Activated CD4-positive, alpha-beta T cell treated with anti-CD3 and anti-CD28 coated beads, Interleukin-2, amount 10 ng/mL, durations not matched to agents 7 days and 5 days (primary cell): ENCODE measurements around the gene PPIF. TPM values are rescaled to one million over a fixed set of nuclear protein-coding genes. Genes with fewer than 3 reads are reported as not detected.

Experiments
- CTCF ChIA-PET: fragments of 350-600 bp; sonication (Branson Sonifier 250); formaldehyde crosslinking; loops from one replicate; lab custom pipeline; 2021; ENCODE audit warnings: antibody characterized with exemption; lab: Charles Lee
- POLR2A ChIA-PET: fragments of 350-600 bp; sonication (Branson Sonifier 250); formaldehyde crosslinking; loops from one replicate; lab custom pipeline; 2021; ENCODE audit warnings: antibody characterized with exemption; lab: Charles Lee
- DNase-seq: peaks from one replicate; pipeline ENCODE4 v3.0.0-alpha.2; 2020
- H3K27ac Mint-ChIP-seq: one replicate; pipeline ENCODE4 v1.8.0; 2021; ENCODE audit warnings: mild to moderate bottlenecking, moderate library complexity, mixed read lengths
- H3K27me3 Mint-ChIP-seq: one replicate; pipeline ENCODE4 v1.8.0; 2021; ENCODE audit warnings: mixed read lengths
- H3K36me3 Mint-ChIP-seq: one replicate; pipeline ENCODE4 v1.8.0; 2021; ENCODE audit warnings: low read depth, mixed read lengths
- H3K4me1 Mint-ChIP-seq: one replicate; pipeline ENCODE4 v1.8.0; 2021; ENCODE audit warnings: mixed read lengths
- H3K4me3 Mint-ChIP-seq: one replicate; pipeline ENCODE4 v1.8.0; 2021; ENCODE audit warnings: mild to moderate bottlenecking, moderate library complexity, mixed read lengths
- H3K9me3 Mint-ChIP-seq: one replicate; pipeline ENCODE4 v1.8.0; 2021; ENCODE audit warnings: mixed read lengths
- total RNA-seq, 2 experiments: library from RNA; stranded (reverse); gene quantifications; one replicate each; pipeline ENCODE4 v1.2.3, GENCODE V29; 2021

PPIF gene
- total RNA-seq, 2 experiments from 2014 or later: 53.7 to 56.7 TPM

GRCh38 chr10:79400146-79401004 is 53.1 kb downstream of the PPIF start:
- H3K27me3 Mint-ChIP-seq: no peaks in the 10 kb centered on the region
- H3K36me3 Mint-ChIP-seq: no peaks in the 10 kb centered on the region
- no peaks in the 10 kb centered on the region for H3K9me3 Mint-ChIP-seq
- peaks cover 6% of the 10 kb centered on the region for H3K4me1 Mint-ChIP-seq
- POLR2A ChIA-PET: no interaction called here
- H3K4me3 Mint-ChIP-seq: no peak overlapping the region
- CTCF ChIA-PET: interaction anchor here (0.9 to 1.2 kb wide), 2 partner anchors 9 to 61 kb away, joined by 3 read pairs; no protein-coding TSS in a partner anchor
- no peak overlapping the region for H3K27ac Mint-ChIP-seq
- DNase-seq: peak; percentile 40

- no peak for DNase-seq
- Mint-ChIP-seq H3K4me1 (peaks cover 6% of the 10 kb centered on the region), H3K27ac (no peak overlapping the region), H3K9me3 (no peaks in the 10 kb centered on the region), H3K4me3 (no peak overlapping the region), H3K36me3 (no peaks in the 10 kb centered on the region), H3K27me3 (no peaks in the 10 kb centered on the region)
- POLR2A ChIA-PET: no interaction called here
- CTCF ChIA-PET: interaction anchor here (0.9 to 1.2 kb wide), 2 partner anchors 10 to 60 kb away, joined by 3 read pairs; no protein-coding TSS in a partner anchor
These were observed 54.0 kb downstream of the PPIF start for GRCh38 chr10:79401015-79401921.

GRCh38 chr10:79402625-79402946 is 55.3 kb downstream of the PPIF start:
- CTCF ChIA-PET: no interaction called here
- peaks cover 6% of the 10 kb centered on the region for H3K4me1 Mint-ChIP-seq
- POLR2A ChIA-PET: no interaction called here
- H3K27ac Mint-ChIP-seq: no peak overlapping the region
- no peaks in the 10 kb centered on the region for H3K9me3 Mint-ChIP-seq
- no peak for DNase-seq
- no peaks in the 10 kb centered on the region for H3K27me3 Mint-ChIP-seq
- no peak overlapping the region for H3K4me3 Mint-ChIP-seq
- no peaks in the 10 kb centered on the region for H3K36me3 Mint-ChIP-seq

GRCh38 chr10:79402951-79403350 is 55.7 kb downstream of the PPIF start:
- H3K27ac Mint-ChIP-seq: no peak overlapping the region
- no peaks in the 10 kb centered on the region for H3K9me3 Mint-ChIP-seq
- H3K36me3 Mint-ChIP-seq: no peaks in the 10 kb centered on the region
- ChIA-PET CTCF (no interaction called here), POLR2A (no interaction called here)
- H3K4me1 Mint-ChIP-seq: peaks cover 6% of the 10 kb centered on the region
- no peak overlapping the region for H3K4me3 Mint-ChIP-seq
- DNase-seq: no peak
- H3K27me3 Mint-ChIP-seq: no peaks in the 10 kb centered on the region

GRCh38 chr10:79403441-79404230 is 56.4 kb downstream of the PPIF start:
- Mint-ChIP-seq H3K36me3 (no peaks in the 10 kb centered on the region), H3K27ac (peak overlapping the region; percentile 25), H3K9me3 (no peaks in the 10 kb centered on the region), H3K27me3 (no peaks in the 10 kb centered on the region), H3K4me1 (peaks cover 6% of the 10 kb centered on the region), H3K4me3 (no peak overlapping the region)
- POLR2A ChIA-PET: no interaction called here
- CTCF ChIA-PET: no interaction called here
- no peak for DNase-seq

GRCh38 chr10:79404231-79404609 is 57.0 kb downstream of the PPIF start:
- Mint-ChIP-seq H3K9me3 (no peaks in the 10 kb centered on the region), H3K27ac (no peak overlapping the region), H3K4me3 (no peak overlapping the region), H3K4me1 (peaks cover 6% of the 10 kb centered on the region), H3K36me3 (no peaks in the 10 kb centered on the region), H3K27me3 (no peaks in the 10 kb centered on the region)
- ChIA-PET CTCF (interaction anchor here (1.2 to 1.4 kb wide), 2 partner anchors 10 to 29 kb away, joined by 3 to 4 read pairs; no protein-coding TSS in a partner anchor), POLR2A (no interaction called here)
- no peak for DNase-seq

GRCh38 chr10:79404690-79405131 is 57.4 kb downstream of the PPIF start:
- ChIA-PET CTCF (interaction anchor here (1.1 to 1.4 kb wide), 3 partner anchors 10 to 30 kb away, joined by 3 to 4 read pairs (median 3); no protein-coding TSS in a partner anchor), POLR2A (no interaction called here)
- Mint-ChIP-seq H3K4me3 (no peak overlapping the region), H3K27me3 (no peaks in the 10 kb centered on the region), H3K27ac (no peak overlapping the region), H3K36me3 (no peaks in the 10 kb centered on the region), H3K9me3 (no peaks in the 10 kb centered on the region), H3K4me1 (peaks cover 1% of the 10 kb centered on the region)
- no peak for DNase-seq

Other genes starting within 250 kb of the PPIF start
- under 1 TPM; 0.52 to 0.73 TPM for gene ZCCHC24, start 98.2 kb downstream of the PPIF start, total RNA-seq
- gene EIF5AL1, start 165.1 kb downstream of the PPIF start, total RNA-seq: under 1 TPM; 0.06 to 0.37 TPM
- gene SFTPA2, start 212.9 kb downstream of the PPIF start, total RNA-seq: not detected